ENCODE data around the gene ANTKMT.
"Not testable (repeated sequence)": the region's sequence is repeated elsewhere in the genome, so short reads cannot be mapped to it uniquely, and the experiment has no call there.

Gene ANTKMT

DNA sequence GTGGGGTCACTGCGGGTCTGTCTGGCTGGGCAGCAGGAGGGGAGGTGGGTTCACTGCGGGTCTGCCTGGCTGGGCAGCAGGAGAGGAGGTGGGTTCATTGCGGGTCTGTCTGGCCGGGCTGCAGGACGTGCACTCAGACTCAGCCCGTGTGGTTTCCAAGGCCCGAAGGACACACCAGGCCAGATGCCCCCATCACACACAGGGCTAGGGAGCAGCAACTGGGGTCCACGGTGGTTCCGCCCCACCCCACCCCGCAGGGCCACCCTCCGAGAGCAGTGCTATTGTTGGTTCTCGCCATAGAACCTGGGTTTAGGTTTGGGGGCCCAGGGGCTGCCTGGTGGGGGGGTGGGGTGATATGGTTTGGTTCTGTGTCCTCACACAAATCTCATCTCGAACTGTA, 25.7 kb downstream of the ANTKMT start:
- no peak for DNase-seq

DNA sequence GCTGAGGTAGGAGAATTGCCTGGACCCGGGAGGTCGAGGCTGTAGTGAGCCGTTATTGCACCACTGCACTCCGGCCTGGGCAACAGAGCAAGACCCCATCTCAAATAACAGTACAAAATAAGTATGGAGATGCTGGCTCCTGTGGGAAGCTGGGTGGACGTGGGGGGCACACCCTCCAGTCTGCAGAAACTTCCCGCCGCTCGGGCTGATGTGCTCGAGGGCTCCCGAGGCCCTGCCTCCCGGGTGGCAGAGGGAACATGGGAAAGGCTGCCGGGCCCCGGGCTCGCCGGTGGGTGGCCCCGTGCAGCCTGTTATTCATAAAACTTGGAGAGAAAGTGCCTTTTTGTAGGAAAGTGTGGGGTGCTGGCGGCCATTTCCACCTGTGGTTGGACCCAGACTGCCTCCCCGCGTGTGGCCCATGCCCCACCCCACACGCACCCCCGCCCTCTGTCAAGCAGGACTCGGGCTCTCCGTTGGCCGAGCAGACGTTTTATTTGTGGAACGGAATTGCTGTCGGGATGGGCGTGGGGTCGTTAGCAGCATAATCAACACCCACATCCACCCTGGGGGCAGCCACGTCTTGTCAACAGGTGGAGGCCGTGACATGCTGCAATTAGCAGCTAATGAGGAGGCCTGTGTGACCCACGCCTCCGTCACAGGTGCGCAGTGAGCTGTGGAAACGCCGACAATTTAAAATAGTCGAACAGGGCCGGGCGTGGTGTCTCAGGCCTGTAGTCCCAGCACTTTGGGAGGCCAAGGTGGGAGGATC, 27.2 kb downstream of the ANTKMT start:
- DNase-seq: no peak

DNA sequence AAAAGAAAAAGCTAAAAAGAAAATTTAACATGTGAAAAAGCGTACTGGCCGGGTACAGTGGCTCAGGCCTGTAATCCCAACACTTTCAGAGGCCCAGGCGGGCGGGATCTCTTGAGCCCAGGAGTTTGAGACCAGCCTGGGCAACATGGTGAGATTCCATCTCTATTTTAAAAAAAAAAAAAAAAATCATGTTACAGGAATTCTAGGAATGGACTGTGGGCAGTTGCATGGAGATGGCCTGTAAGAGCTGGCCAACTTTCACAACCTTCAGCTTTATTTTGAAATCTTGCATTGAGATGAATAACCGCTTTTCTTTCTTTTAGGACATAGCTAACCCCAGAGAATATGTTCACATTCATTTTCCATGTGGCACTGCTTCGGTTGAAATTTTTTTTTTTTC, 28.1 kb downstream of the ANTKMT start:
- DNase-seq: no peak

DNA sequence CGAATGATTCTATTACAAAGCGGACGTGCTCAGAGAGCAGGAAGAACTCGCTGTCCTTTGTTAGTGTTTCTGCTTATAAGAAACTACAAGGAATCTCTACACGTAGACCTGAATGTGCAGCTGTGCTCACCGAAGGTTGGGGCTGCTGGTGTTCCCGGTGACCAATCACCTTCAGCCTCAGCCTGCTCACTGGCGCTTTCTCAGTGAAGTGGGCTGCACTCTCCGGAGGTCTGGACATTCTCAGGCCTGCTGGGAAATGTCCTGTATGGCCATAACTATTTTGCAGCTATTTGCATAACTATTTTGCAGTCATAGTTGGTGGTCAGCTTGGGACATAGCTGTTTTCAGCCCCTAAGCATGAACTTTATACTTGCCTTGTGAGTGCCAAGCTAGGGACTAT, 29.5 kb downstream of the ANTKMT start:
- DNase-seq: no peak

DNA sequence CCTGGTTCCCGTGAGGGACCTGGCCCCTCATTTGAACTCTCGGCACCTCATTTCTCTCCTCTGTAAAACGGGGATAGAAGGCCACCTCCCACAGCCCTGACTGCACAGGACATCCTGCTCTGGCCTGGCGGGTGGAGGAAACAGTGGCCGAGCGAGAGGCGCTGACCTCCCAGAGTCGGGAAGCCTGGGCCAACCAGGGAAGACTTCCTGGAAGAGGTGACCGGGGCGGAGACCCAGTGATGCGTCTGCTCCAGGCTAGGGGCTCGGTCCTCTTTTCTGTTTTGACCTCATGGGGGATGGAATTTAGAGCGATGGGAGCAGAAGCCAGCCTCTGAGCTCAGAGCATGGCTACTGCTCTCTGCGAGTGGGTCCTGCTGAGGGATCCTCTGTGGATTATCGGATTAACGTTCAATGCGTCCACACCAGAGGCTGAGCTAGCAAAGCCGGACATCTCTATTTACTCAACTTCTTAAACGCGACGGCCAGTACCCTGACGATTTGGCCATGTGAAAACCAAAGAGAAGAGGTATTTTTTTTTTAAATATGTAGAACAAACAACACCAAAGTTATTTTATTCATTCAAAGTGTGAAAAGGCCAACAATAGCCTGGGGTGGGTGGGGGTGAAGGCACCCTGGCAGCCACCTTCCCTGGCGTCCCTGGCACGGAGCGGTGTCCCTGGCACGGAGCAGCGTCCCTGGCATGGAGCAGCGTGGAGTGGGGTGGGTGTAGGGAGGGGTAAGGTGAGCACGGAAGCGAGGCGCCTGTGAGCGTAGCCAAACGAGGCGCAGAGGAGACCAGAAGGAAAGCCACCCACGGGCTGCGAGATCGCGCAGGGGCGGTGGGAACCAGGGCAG, 30.4 kb downstream of the ANTKMT start:
- no peak for DNase-seq

DNA sequence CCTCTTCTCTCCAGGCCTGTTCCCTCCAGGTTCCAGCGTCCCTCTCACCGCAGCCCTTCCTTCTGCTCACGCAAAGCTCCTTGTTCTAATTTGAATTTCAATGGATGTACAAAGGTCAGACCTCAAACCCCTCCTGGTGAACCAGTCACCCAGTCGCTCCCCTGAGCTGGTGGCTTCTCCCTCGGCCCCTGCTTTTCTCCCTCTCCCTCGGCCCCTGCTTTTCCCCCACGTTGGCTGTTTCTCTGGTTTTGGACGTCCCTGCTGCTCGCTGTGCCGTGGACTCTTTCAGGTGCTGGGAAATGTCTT, 31.0 kb downstream of the ANTKMT start:
- no peak for DNase-seq

DNA sequence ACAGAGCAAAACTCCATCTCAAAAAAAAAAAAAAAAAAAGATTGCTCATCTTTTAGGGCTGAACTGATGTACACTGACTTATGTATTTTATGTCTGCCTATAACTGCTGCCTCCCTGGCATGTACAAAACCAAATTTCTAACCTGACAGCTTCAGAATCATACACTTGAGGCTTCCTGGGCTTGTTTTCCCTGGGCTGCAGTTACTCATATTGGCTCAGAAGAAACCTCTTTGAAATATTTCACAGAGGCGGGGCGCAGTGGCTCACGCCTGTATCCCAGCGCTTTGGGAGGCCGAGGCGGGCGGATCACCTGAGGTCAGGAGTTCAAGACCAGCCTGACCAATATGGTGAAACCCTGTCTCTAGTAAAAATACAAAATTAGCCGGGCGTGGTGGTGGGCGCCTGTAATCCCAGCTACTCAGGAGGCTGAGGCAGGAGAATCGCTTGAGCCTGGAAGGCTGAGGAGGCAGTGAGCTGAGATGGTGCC, 33.2 kb downstream of the ANTKMT start:
- DNase-seq: not testable (repeated sequence)

DNA sequence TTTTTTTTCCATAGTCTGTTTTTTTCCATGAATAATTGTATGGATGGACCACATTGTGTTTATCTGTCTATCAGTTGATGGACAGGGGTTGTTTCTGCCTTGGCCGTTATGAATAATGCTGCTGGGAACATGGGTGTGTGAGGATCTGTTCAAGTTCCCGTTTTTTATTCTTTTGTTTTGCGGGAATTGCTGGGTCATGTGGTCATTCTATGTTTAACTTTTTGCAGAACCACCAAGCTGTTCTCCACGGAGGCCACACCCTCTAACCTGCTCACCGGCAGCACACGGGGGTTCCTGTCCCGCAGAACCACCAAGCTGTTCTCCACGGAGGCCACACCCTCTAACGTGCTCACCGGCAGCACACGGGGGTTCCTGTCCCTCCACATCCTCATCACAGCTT, 33.7 kb downstream of the ANTKMT start:
- no peak for DNase-seq

DNA sequence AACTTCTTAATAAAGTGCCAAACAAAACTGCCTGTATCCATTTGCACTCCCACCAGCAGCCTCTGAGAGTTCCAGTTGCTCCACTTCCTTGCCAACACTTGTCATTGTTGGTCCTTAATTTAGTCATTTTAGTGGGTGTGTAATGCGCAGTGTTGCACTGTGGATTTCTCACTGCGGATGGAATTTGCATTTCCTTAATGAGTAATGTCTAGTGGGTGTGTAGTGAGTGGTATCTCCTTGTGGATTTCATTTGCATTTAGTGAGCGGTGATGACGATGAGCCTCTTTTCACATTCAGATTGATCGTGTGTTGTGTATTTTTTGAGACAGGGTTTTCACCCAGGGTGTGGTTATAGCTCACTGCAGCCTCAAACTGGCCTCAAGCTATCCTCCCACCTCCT, 35.5 kb downstream of the ANTKMT start:
- DNase-seq: no peak

DNA sequence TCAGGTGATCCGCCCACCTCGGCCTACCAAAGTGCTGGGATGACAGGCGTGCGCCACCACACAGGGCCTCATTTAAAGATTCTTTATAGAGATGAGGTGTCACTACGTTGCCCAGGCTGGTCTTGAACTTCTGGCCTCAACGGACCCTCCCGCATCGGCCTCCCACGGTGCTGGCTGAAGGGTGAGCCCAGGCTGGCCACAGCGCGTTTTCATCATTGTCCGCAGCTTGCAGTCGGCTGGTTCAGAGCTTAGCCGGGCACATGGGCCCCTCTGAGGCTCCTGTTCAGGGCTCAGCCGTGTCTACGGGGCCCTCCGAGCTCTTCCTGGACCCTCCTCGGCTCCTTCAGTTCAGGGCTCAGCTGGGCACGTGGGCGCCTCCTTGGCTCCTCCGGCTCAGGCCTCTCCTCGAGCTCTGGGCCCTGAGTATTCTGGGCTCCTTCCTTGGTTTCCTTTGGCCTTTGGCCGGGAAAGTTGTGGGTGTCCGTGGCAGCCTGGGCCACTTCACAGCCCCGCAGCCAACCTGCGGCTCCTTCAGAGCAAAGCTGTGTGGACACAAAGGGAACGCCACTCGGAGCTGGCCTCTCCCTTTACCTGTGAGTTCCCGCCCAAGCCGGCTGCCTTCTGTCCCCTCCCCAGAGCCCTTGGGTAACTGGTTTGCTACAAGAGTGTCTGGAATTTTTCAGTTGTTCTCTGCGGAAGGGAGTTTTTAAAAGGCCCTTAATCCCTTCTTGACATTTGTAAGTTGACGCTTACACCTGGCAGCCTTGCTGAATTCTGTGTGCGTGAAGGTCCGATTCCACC, 38.4 kb downstream of the ANTKMT start:
- DNase-seq: no peak

DNA sequence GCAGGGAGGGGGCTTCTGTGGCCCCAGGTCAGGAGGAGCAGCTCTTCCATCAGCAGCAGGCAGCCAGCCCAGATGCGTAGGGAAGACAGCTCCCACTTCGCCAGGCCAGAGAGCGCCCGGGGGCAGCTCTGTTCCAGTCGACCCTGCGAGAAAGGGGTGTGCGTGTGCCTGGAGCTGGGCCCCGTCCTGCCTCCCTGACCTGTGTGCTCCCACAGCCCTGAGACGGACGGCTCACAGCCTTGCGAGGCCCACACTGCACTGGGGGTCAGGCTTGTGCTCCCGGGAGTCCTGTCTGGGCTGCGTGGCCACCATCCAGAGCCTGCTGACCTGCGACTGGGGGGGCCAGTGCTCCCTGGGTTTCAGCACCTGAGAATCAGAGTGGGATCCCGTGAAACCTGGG, 39.1 kb downstream of the ANTKMT start:
- no peak for DNase-seq

DNA sequence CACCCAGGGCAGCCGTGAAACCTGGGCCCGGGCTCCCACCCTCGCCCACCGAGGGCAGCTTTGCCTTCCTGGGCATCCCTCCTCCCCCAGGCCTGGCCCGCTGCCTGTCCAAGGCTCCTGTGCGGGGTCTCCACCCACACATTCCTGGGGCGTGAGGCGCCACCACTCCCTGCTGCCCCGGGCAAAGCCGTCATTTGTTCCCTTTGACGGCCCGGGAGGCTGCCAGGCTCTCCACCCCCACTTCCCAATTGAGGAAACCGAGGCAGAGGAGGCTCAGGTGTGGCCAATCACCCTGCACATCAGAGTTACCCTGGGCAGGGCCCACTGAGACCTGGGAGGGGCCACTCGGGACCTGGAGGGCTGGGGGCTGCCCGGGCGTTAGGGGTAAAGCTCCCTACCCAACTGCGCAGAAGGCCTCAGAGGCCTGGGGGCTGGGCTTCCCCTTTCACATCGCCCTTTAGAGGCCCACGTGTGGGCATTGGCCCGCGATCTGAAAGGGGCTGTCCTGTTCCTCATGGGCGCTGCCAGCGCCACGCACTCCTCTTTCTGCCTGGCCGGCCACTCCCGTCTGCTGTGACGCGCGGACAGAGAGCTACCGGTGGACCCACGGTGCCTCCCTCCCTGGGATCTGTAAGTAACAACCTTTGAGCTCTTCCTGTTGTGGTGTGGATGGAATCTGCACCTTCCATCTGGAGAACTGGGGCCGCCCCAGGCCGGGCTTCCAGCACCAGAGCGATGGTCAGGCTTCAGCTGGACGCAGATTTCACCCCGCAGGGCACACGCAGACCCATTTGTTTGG, 39.8 kb downstream of the ANTKMT start, which contains the start of gene MSLN:
Gene MSLN (plus strand): TSS at position 190 of the 799 bp plus-strand sequence. CDS start 1,947 bp downstream, outside the sequence.
- DNase-seq: no peak

DNA sequence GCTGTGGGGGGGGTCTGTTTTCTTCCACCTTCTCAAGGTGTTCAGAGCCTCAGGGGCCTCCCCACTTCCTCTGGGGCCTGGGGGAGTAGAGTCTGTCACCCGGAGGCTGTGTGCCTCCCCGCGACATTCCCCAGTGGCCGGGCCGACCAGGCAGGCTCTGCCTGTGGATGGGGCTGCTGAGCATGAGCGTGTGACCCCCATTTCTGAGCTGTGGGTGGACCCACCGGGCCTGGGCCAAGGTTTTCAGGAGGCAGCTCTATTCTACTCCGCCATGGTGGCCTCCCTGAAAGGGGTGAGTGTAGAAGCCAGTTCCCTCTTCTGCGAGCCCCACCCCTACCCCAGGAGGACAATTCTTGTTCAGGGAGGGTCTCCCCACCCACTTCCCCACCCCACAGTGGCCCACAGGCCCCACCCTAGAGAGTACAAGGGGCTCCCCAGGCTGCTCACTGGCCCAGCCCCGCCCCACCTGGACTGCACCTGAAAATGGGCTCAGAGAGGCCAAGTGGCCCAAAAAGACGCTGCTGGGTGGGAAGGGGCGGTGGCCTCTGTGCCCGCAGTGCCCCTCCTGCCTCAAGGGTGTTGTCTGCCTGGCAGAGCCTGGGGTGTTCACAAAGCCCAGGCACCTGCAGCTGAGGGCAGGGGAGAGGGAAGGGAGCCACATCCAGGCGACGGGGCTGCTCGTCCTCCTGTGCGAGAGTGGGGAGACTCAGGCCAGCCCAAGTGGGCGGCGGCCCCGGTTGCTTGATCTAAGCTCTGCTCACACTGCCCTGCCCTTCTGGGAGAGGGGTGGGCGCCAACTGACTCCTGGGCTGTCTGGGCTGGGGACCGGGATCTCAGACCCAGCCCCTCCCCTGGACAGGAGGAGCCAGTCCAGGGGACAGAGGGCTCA, 40.9 kb downstream of the ANTKMT start:
- no peak for DNase-seq

DNA sequence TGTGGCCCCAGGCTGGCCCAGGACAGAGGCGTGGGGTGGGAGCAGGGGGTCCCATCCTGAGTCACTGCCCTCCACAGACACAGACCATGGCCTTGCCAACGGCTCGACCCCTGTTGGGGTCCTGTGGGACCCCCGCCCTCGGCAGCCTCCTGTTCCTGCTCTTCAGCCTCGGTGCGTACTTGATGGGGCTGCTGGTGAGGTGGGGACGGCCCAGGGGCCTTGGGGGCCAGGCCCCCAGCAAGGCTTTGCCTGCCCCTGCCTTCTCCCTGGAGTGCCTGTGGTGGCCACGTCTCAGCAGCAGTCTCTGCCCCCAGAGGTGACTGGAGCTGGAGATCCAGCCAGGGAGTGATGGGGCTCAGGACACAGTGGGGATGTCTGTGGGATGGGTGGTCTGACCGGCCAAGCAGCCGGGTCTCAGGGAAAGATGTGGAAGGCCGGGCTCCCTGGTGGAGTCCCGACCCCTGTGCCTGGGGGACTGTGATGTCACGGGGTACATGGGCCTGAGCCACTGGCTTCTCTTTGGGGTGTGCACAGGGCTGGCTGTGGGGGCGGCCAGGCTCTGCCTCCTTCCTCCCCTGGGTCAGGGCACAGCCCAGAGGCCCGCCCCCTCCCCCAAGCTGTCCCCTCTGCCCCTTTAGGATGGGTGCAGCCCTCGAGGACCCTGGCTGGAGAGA, 41.8 kb downstream of the ANTKMT start:
- no peak for DNase-seq

DNA sequence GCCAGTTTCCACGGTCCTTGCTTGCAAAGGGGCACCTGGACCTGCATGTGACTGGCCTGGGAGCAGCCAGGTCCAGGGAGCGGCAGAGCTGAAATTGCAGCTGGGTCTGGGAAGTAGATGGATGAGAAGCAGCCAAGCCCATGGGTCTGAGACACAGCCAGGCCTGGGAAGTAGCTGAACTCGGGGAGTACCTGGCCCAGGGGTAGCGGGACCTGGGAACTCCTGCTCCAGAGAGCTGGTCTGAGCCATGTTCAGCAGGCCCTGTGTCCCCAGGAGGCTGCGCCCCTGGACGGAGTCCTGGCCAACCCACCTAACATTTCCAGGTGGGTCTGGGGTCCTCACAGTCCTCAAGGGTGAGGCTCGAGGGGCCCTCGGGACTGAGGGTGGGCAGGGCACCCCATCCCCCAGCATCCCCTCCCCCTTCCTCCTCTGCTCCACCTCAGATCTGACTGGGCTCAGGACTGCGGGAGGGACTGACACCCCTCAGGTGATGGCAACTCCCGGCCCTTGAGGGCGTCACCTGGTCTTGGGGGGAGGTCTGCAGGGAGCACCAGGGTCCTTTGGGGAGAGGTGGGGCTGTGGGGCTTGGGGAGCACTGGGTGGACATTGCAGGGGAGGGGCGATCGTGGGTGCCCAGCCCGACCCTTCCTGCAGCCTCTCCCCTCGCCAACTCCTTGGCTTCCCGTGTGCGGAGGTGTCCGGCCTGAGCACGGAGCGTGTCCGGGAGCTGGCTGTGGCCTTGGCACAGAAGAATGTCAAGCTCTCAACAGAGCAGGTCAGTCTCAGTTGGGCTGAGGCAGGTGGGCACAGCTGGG, 42.6 kb downstream of the ANTKMT start:
- DNase-seq: no peak

DNA sequence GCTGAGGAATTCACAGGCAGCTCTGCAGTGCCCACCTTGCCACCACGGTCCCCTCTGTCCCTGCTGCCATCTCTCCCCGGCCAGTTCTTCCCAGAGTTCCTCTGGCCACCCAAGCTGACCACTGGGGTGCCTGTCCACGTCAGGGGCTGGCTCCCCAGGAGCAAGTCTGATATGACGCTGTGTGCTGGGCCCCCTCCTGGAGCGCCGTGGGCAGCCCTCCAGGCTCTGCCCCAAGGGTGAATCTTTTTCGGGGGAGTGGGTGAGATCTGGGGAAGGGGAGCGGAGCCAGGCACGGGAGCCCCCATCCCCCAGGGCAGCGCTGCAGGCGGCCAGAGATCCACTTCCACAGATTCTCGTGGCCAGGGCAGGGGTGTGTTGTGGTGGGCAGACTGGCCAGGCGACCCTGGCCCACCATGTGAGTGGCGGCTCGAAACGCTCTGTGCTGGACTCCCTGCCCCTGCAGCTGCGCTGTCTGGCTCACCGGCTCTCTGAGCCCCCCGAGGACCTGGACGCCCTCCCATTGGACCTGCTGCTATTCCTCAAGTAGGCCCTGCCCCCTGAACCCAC, 43.3 kb downstream of the ANTKMT start:
- no peak for DNase-seq

DNA sequence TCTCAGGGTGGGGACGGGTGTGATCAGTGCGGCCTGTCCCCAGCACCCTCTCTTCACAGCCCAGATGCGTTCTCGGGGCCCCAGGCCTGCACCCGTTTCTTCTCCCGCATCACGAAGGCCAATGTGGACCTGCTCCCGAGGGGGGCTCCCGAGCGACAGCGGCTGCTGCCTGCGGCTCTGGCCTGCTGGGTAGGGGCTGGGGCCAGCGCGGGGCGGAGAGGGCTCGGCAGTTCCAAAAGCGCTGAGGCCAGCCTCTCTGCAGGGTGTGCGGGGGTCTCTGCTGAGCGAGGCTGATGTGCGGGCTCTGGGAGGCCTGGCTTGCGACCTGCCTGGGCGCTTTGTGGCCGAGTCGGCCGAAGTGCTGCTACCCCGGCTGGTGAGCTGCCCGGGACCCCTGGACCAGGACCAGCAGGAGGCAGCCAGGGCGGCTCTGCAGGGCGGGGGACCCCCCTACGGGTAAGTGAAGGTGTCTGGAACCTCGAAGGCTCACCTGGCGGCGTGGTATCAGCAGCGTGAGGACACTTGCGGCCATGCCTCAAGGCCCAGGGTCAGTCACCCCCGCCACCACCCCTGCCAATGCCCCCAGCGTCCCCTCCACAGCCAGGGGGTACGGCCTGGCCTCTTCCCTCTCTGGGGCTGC, 44.0 kb downstream of the ANTKMT start:
- no peak for DNase-seq

DNA sequence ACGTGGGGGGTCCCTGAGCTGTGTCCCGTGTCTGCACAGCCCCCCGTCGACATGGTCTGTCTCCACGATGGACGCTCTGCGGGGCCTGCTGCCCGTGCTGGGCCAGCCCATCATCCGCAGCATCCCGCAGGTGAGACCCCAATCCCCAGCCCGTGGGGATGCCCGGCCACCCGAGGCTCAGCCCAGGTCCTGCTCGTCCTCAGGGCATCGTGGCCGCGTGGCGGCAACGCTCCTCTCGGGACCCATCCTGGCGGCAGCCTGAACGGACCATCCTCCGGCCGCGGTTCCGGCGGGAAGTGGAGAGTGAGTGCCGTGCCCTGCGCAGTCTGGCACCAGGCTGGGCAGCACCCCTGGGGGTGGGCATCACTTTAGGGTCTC, 44.5 kb downstream of the ANTKMT start:
- DNase-seq: no peak
